DMS 273 treated with DMSO at 0.1 percent for 48 hours (cell line): ENCODE measurements around the gene BMF.
"Not testable (repeated sequence)": the region's sequence is repeated elsewhere in the genome, so short reads cannot be mapped to it uniquely, and the experiment has no call there.

ENCODE experiments used
- DNase-seq: peaks from one replicate; lab custom pipeline; 2025; lab: John Stamatoyannopoulos, UW

BMF gene

GRCh38 chr15:40128766-40129660 is 20.3 kb upstream of the BMF start:
- DNase-seq = no peak

GRCh38 chr15:40125950-40126349 is 17.3 kb upstream of the BMF start:
- DNase-seq = no peak

GRCh38 chr15:40124807-40125285 is 16.2 kb upstream of the BMF start:
- not testable (repeated sequence) for DNase-seq

- not testable (repeated sequence) for DNase-seq
Measured at GRCh38 chr15:40124333-40124732, 15.7 kb upstream of the BMF start.

- DNase-seq = not testable (repeated sequence)
Measured at GRCh38 chr15:40123863-40124262, 15.2 kb upstream of the BMF start.

- not testable (repeated sequence) for DNase-seq
Measured at GRCh38 chr15:40122989-40123388, 14.3 kb upstream of the BMF start.

GRCh38 chr15:40121911-40122638 is 13.4 kb upstream of the BMF start:
- DNase-seq = no peak

- no peak for DNase-seq
Measured at GRCh38 chr15:40118473-40118872, 9.8 kb upstream of the BMF start.

GRCh38 chr15:40115670-40116093 is 7.0 kb upstream of the BMF start:
- no peak for DNase-seq

GRCh38 chr15:40115106-40115505 is 6.4 kb upstream of the BMF start:
- not testable (repeated sequence) for DNase-seq

- no peak for DNase-seq
Measured at GRCh38 chr15:40114218-40114617, 5.5 kb upstream of the BMF start.

- DNase-seq = no peak
Measured at GRCh38 chr15:40112789-40113188, 4.1 kb upstream of the BMF start.

GRCh38 chr15:40111888-40112287 is 3.2 kb upstream of the BMF start:
- DNase-seq = no peak

GRCh38 chr15:40110866-40111550 is 2.3 kb upstream of the BMF start:
- no peak for DNase-seq

- no peak for DNase-seq
Measured at GRCh38 chr15:40108061-40108854, 421 bp downstream of the BMF start.

GRCh38 chr15:40106203-40107161 is 2.2 kb downstream of the BMF start:
- no peak for DNase-seq

- no peak for DNase-seq
Measured at GRCh38 chr15:40105517-40106202, 3.0 kb downstream of the BMF start.

GRCh38 chr15:40104865-40105516 is 3.7 kb downstream of the BMF start:
- peak; percentile 58 for DNase-seq

- no peak for DNase-seq
Measured at GRCh38 chr15:40104296-40104864, 4.3 kb downstream of the BMF start.
